ENCODE measurements around the gene CHAF1B. TPM values are rescaled to one million over a fixed set of nuclear protein-coding genes. Genes with fewer than 3 reads are reported as not detected.

CHAF1B gene
- total RNA-seq, 2 experiments from 2014 or later = 4.5 to 4.8 TPM

GRCh38 chr21:36403713-36404112 is 18.5 kb downstream of the CHAF1B start:
- no peak for TF ChIP-seq CTCF (IDR thresholded peaks at IDR 0.05)
- POLR2A ChIA-PET = interaction anchor here (0.6 kb wide), 1 partner anchor 885 kb away, joined by 3 read pairs; no protein-coding TSS in a partner anchor
- CTCF ChIA-PET = no interaction called here
- H3K4me3 ChIP-seq (ENCODE audit: low read length) = no peak overlapping the region
- Mint-ChIP-seq H3K4me1 (ENCODE audit: low read depth) (no peaks in the 10 kb centered on the region), H3K27me3 (no peaks in the 10 kb centered on the region), H3K36me3 (ENCODE audit: low read depth) (peaks cover 38% of the 10 kb centered on the region), H3K4me3 (no peak overlapping the region), H3K27ac (no peak overlapping the region), H3K9me3 (no peaks in the 10 kb centered on the region)
- no peaks in the 10 kb centered on the region for H3K4me1 ChIP-seq (ENCODE audit: insufficient read depth, low read length)
- H3K9me3 ChIP-seq (ENCODE audit: control insufficient read depth in 1 of 2, insufficient read depth in 1 of 2, low read length in 2 of 2) = no peaks in the 10 kb centered on the region
- no peaks in the 10 kb centered on the region for H3K27me3 ChIP-seq (ENCODE audit: control insufficient read depth in 1 of 2, insufficient read depth in 2 of 2, low read length in 2 of 2)
- no peaks in the 10 kb centered on the region for H3K36me3 ChIP-seq (ENCODE audit: insufficient read depth, low read length)
- no peak overlapping the region for H3K27ac ChIP-seq (ENCODE audit: low read depth in 1 of 2, low read length in 2 of 2)
- DNase-seq (peak in 2 of 14 experiments; percentile 8 to 26), ATAC-seq (ENCODE audit: poor library complexity) (no peak)
- intact Hi-C loops (cut with DNase I, micrococcal nuclease) = no loop called here

DNA sequence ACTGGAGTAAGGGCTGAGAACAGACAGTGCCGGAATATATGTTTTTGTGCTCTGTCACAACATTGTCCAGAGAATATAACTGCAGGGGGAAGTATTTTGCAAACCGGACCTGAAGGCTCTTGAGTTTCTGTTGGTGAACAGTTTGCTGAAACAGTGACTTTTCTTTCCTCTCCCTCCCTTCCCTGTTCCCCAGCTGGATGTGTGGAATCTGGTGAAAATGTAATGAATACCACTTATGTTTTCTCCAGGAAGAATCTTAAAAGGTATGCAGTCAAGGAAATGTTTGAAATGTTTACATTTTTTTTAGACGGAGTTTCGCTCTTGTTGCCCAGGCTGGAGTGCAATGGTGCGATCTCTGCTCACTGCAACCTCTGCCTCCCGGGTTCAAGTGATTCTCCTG is 23.4 kb downstream of the CHAF1B start:
- Histone ChIP-seq H3K4me3 (ENCODE audit: low read length) (no peak overlapping the region), H3K27ac (ENCODE audit: low read depth in 1 of 2, low read length in 2 of 2) (no peak overlapping the region), H3K9me3 (ENCODE audit: control insufficient read depth in 1 of 2, insufficient read depth in 1 of 2, low read length in 2 of 2) (no peaks in the 10 kb centered on the region), H3K4me1 (ENCODE audit: insufficient read depth, low read length) (no peaks in the 10 kb centered on the region), H3K27me3 (ENCODE audit: control insufficient read depth in 1 of 2, insufficient read depth in 2 of 2, low read length in 2 of 2) (no peaks in the 10 kb centered on the region), H3K36me3 (ENCODE audit: insufficient read depth, low read length) (peaks cover 3% of the 10 kb centered on the region)
- ATAC-seq (ENCODE audit: poor library complexity) = no peak
- Mint-ChIP-seq H3K4me3 (no peak overlapping the region), H3K9me3 (no peaks in the 10 kb centered on the region), H3K4me1 (ENCODE audit: low read depth) (no peaks in the 10 kb centered on the region), H3K27ac (no peak overlapping the region), H3K36me3 (ENCODE audit: low read depth) (peaks cover 26% of the 10 kb centered on the region), H3K27me3 (no peaks in the 10 kb centered on the region)
- no peak for DNase-seq
- TF ChIP-seq CTCF (IDR thresholded peaks at IDR 0.05) = no peak
- intact Hi-C loops (cut with DNase I, micrococcal nuclease) = no loop called here
- CTCF ChIA-PET = no interaction called here
- POLR2A ChIA-PET = no interaction called here

DNA sequence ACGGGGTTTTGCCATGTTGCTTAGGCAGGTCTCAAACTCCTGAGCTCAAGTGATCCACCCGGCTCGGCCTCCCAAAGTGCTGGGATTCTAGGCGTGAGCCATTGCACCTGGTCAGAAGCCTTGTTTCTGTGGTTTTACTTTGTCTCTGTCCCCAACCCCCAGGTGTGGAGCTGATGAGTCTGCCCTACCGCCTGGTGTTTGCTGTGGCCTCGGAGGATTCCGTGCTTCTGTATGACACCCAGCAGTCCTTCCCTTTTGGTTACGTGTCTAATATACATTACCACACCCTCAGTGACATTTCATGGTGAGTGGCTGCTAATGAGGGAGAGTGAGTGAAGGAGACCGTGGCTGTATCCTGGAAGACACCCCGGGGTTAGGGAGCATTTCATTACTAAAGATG is 26.1 kb downstream of the CHAF1B start:
- TF ChIP-seq CTCF (IDR thresholded peaks at IDR 0.05) = no peak
- H3K27ac ChIP-seq (ENCODE audit: low read depth in 1 of 2, low read length in 2 of 2) = no peak overlapping the region
- H3K4me3 Mint-ChIP-seq = no peak overlapping the region
- ATAC-seq (ENCODE audit: poor library complexity) (no peak), DNase-seq (no peak)
- intact Hi-C loops (cut with DNase I, micrococcal nuclease) = no loop called here
- POLR2A ChIA-PET = no interaction called here
- H3K27me3 ChIP-seq (ENCODE audit: control insufficient read depth in 1 of 2, insufficient read depth in 2 of 2, low read length in 2 of 2) = no peaks in the 10 kb centered on the region
- H3K4me3 ChIP-seq (ENCODE audit: low read length) = no peak overlapping the region
- no peaks in the 10 kb centered on the region for H3K4me1 Mint-ChIP-seq (ENCODE audit: low read depth)
- H3K27me3 Mint-ChIP-seq = no peaks in the 10 kb centered on the region
- H3K36me3 Mint-ChIP-seq (ENCODE audit: low read depth) = peaks cover 37% of the 10 kb centered on the region
- peaks cover 6% of the 10 kb centered on the region for H3K36me3 ChIP-seq (ENCODE audit: insufficient read depth, low read length)
- CTCF ChIA-PET = no interaction called here
- H3K27ac Mint-ChIP-seq = no peak overlapping the region
- no peaks in the 10 kb centered on the region for H3K4me1 ChIP-seq (ENCODE audit: insufficient read depth, low read length)
- H3K9me3 ChIP-seq (ENCODE audit: control insufficient read depth in 1 of 2, insufficient read depth in 1 of 2, low read length in 2 of 2) = no peaks in the 10 kb centered on the region
- H3K9me3 Mint-ChIP-seq = no peaks in the 10 kb centered on the region

All from CD4-positive, alpha-beta T cell (primary cell).